ENCODE measurements around the gene LRRFIP2. TPM values are rescaled to one million over a fixed set of nuclear protein-coding genes. Genes with fewer than 3 reads are reported as not detected.

Gene LRRFIP2
- total RNA-seq, 1 donor from 2014 or later: 48.0 TPM

DNA sequence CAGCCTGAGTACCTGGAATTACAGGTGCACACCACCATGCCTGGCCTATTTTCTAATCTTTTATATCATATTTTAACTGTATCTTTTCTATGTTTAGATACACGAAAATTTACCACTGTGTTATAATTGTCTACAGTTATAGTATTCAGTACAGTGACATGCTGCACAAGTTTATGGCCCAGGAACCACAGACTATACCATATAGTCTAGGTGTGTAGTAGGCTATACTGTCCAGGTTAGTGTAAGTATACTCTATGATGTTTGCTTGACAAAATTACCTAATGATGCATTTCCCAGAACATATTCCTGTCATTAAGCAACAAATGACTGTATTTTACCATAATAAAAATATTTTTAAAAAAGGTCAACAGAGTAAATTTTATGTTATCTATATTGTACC is 5.5 kb downstream of the LRRFIP2 start:
- H3K36me3 Mint-ChIP-seq (ENCODE audit: insufficient read depth): peaks cover 11% of the 10 kb centered on the region
- no peaks in the 10 kb centered on the region for H3K27me3 Mint-ChIP-seq
- TF ChIP-seq, protein P1, sequence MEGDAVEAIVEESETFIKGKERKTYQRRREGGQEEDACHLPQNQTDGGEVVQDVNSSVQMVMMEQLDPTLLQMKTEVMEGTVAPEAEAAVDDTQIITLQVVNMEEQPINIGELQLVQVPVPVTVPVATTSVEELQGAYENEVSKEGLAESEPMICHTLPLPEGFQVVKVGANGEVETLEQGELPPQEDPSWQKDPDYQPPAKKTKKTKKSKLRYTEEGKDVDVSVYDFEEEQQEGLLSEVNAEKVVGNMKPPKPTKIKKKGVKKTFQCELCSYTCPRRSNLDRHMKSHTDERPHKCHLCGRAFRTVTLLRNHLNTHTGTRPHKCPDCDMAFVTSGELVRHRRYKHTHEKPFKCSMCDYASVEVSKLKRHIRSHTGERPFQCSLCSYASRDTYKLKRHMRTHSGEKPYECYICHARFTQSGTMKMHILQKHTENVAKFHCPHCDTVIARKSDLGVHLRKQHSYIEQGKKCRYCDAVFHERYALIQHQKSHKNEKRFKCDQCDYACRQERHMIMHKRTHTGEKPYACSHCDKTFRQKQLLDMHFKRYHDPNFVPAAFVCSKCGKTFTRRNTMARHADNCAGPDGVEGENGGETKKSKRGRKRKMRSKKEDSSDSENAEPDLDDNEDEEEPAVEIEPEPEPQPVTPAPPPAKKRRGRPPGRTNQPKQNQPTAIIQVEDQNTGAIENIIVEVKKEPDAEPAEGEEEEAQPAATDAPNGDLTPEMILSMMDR (IDR thresholded peaks at IDR 0.05; ENCODE audit: unreplicated experiment): no peak
- peaks cover 8% of the 10 kb centered on the region for H3K4me1 Mint-ChIP-seq (ENCODE audit: low read depth)
- H3K27ac Mint-ChIP-seq: no peak overlapping the region
- no peak overlapping the region for H3K4me3 Mint-ChIP-seq (ENCODE audit: low read depth)
- H3K9me3 Mint-ChIP-seq (ENCODE audit: low read depth): no peaks in the 10 kb centered on the region
- no peak for DNase-seq (ENCODE audit: low spot score, unreplicated experiment)

DNA sequence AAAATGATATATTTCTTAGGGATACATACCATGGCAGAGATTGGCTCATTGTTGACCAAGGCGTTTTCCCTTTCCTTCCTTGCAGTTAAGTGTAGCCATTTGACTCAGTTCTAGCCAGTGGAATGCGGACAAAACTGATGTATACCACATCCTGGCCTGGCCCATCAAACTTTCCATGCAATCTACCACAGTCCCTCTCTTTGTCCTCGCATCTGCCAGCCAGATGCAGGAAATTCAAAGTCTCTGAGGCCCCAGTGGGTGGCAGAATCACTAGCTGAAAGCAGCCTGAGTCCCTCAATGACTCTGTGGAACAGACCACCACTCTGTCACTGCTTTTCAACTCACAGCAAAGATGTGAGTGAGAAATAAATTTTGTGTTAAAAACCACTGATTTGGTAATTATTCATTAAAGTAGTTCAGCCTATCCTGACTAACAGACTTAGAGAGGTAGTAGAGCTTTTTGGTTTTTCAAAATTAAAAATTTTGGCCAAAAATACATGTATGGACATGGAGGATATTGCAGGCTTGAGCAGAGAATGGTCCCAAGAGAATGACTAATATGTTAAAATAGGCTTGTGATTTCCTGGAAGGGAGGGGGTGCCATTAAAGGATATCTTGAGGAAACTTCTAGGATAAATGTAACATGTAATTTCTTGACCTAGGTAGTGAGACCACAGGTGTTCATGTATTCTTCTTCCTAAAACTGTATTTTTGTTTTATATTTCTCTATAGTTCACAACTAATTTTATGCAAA is 10.9 kb downstream of the LRRFIP2 start:
- H3K4me1 Mint-ChIP-seq (ENCODE audit: low read depth): no peaks in the 10 kb centered on the region

DNA sequence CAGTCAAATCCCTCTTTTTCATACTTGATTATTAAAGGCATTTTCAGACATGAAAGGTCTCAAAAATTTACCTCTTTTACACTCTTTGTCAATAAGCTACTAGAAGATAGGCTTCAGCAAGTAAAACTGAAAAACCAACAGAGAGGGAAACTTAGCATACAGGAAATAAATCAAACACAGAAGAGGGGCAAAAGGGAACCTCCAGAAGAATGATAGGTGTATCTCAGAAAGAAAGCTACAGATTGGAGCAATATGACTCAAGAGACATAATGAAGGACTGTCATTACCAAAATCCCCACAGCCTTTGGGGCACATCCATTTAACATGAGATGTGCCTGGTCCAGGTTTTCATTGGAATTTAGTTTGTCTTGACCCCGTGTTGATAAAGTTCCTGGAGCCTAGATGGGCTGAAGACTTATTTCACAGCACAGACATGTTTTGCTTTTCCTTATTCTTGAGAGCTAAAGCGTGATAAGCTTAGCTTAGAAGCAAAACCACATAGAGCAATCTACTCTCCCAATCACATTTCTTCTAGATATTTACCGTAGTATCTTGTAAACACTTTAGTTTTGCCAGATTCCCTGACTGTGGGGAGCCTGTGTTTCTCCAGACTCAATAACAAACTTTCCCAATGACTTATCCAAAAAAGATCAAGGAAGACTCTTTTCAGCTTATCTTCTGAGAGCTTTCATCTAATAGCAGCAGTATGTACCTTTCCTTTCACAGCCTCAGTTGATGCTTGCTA is 11.7 kb downstream of the LRRFIP2 start:
- H3K27ac Mint-ChIP-seq: no peak overlapping the region

More for the DNA sequence above, 10.9 kb downstream of the LRRFIP2 start:
- H3K9me3 Mint-ChIP-seq (ENCODE audit: low read depth): no peaks in the 10 kb centered on the region
- no peak overlapping the region for H3K27ac Mint-ChIP-seq
- no peak overlapping the region for H3K4me3 Mint-ChIP-seq (ENCODE audit: low read depth)
- TF ChIP-seq, protein P1 (IDR thresholded peaks at IDR 0.05; ENCODE audit: unreplicated experiment): no peak
- no peaks in the 10 kb centered on the region for H3K27me3 Mint-ChIP-seq
- peaks cover 19% of the 10 kb centered on the region for H3K36me3 Mint-ChIP-seq (ENCODE audit: insufficient read depth)
- DNase-seq (ENCODE audit: low spot score, unreplicated experiment): no peak

DNA sequence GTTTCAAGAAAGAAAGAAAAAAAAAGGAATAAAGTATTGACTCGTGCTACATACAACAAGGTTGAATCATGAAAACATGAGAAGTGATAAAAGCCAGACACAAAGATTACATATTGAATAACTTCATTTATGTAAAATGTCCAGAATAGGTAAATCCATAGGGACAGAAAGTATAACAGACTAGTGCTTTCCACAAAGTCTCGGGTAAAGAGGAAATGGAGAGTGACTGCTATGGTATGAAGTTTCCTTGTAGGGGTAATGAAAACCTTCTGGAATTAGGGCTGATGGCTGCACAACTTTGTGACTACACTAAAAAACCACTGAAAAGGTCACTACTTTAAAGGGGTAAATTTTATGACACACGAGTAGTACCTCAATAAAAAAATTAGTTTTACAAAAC is 13.0 kb downstream of the LRRFIP2 start:
- no peaks in the 10 kb centered on the region for H3K27me3 Mint-ChIP-seq
- peaks cover 18% of the 10 kb centered on the region for H3K36me3 Mint-ChIP-seq (ENCODE audit: insufficient read depth)
- H3K27ac Mint-ChIP-seq: no peak overlapping the region
- TF ChIP-seq, protein P1 (IDR thresholded peaks at IDR 0.05; ENCODE audit: unreplicated experiment): no peak
- no peak for DNase-seq (ENCODE audit: low spot score, unreplicated experiment)
- H3K4me3 Mint-ChIP-seq (ENCODE audit: low read depth): no peak overlapping the region
- no peaks in the 10 kb centered on the region for H3K4me1 Mint-ChIP-seq (ENCODE audit: low read depth)
- H3K9me3 Mint-ChIP-seq (ENCODE audit: low read depth): no peaks in the 10 kb centered on the region

More for the DNA sequence above, 11.7 kb downstream of the LRRFIP2 start:
- no peak overlapping the region for H3K4me3 Mint-ChIP-seq (ENCODE audit: low read depth)
- TF ChIP-seq, protein P1 (IDR thresholded peaks at IDR 0.05; ENCODE audit: unreplicated experiment): no peak
- no peaks in the 10 kb centered on the region for H3K9me3 Mint-ChIP-seq (ENCODE audit: low read depth)
- no peaks in the 10 kb centered on the region for H3K4me1 Mint-ChIP-seq (ENCODE audit: low read depth)
- peaks cover 20% of the 10 kb centered on the region for H3K36me3 Mint-ChIP-seq (ENCODE audit: insufficient read depth)
- H3K27me3 Mint-ChIP-seq: no peaks in the 10 kb centered on the region
- no peak for DNase-seq (ENCODE audit: low spot score, unreplicated experiment)

DNA sequence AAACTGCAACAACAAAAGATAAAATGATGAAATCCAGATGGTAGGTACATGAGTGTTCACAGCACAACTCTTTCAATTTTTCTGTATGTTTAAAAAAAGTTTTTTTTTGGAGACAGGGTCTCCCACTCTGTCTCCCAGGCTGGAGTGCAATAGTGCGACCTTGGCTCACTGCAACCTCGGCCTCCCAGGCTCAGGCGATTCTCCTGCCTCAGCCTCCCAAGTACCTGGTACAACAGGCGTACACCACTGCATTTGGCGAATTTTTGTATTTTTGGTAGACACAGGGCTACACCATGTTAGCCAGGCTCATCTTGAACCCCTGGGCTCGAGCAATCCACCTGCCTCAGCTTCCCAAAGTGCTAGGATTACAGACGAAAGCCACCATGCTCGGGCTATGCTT is 18.6 kb downstream of the LRRFIP2 start:
- peaks cover 23% of the 10 kb centered on the region for H3K36me3 Mint-ChIP-seq (ENCODE audit: insufficient read depth)
- no peaks in the 10 kb centered on the region for H3K9me3 Mint-ChIP-seq (ENCODE audit: low read depth)
- no peak overlapping the region for H3K27ac Mint-ChIP-seq
- no peaks in the 10 kb centered on the region for H3K4me1 Mint-ChIP-seq (ENCODE audit: low read depth)
- DNase-seq (ENCODE audit: low spot score, unreplicated experiment): no peak
- TF ChIP-seq, protein P1 (IDR thresholded peaks at IDR 0.05; ENCODE audit: unreplicated experiment): no peak
- H3K4me3 Mint-ChIP-seq (ENCODE audit: low read depth): no peak overlapping the region
- H3K27me3 Mint-ChIP-seq: no peaks in the 10 kb centered on the region
